Measurements from ENCODE around the gene GMCL2. TPM values are rescaled to one million over a fixed set of nuclear protein-coding genes. Genes with fewer than 3 reads are reported as not detected.

The GMCL2 gene
- total and polyA plus RNA-seq, 9 of the 15 experiments (the other 6 are each of a cell fraction or from before 2014, with no cell fraction given): 0.04 TPM; not detected in 8

- TF ChIP-seq FOXP4 (CRISPR knock-in tag; IDR thresholded peaks at IDR 0.05; ENCODE audit: borderline replicate concordance): no peak
- no peak for TF ChIP-seq SPI1 (IDR thresholded peaks at IDR 0.05; ENCODE audit: borderline replicate concordance, low read depth, low read length)
- TF ChIP-seq LEF1 (IDR thresholded peaks at IDR 0.05): no peak
- TF ChIP-seq TSC22D4 (tag; IDR thresholded peaks at IDR 0.05): no peak
- no peak; the same call in 1 of the 2 replicates for TF ChIP-seq FOXP1 (CRISPR knock-in tag; IDR thresholded peaks at IDR 0.05)
- no peak for TF ChIP-seq DDX20 (tag; IDR thresholded peaks at IDR 0.05; ENCODE audit: low read depth)
- no peak; the same call in 1 of the 2 replicates for TF ChIP-seq ZNF263 (CRISPR knock-in tag; IDR thresholded peaks at IDR 0.05; ENCODE audit: borderline replicate concordance)
- TF ChIP-seq MAFK (IDR thresholded peaks at IDR 0.05; ENCODE audit: low read length): no peak
- TF ChIP-seq ZNF445 (CRISPR knock-in tag; IDR thresholded peaks at IDR 0.05; ENCODE audit: low read depth): no peak
These were observed 17.2 kb upstream of the GMCL2 start, which contains the start of gene HNRNPAB (continued) for GRCh38 chr5:178204182-178204934.

Data from K562 (cell line).